OCI-LY3 (cell line): ENCODE measurements around the gene GNAI2.

Experiments used
- CTCF ChIP-seq: fragments of 200-600, 300-600 bp; sonication (generic); IDR thresholded peaks from 2 replicates; pipeline ENCODE4 v1.5.1; 2014; ENCODE audit warnings: antibody characterized with exemption, low read length, low read depth
- EZH2phosphoT487 ChIP-seq: fragments of 200-600 bp; shearing (Covaris generic); IDR thresholded peaks from 2 replicates; pipeline ENCODE4 v1.6.1; 2018; ENCODE audit warnings: antibody characterized with exemption, mixed run types, low read depth

GRCh38 chr3:50294492-50295403 lies 58.7 kb downstream of the GNAI2 start:
- no peak for TF ChIP-seq CTCF
- TF ChIP-seq EZH2phosphoT487, result no peak
